ENCODE results near the gene AKIRIN2.

DNA sequence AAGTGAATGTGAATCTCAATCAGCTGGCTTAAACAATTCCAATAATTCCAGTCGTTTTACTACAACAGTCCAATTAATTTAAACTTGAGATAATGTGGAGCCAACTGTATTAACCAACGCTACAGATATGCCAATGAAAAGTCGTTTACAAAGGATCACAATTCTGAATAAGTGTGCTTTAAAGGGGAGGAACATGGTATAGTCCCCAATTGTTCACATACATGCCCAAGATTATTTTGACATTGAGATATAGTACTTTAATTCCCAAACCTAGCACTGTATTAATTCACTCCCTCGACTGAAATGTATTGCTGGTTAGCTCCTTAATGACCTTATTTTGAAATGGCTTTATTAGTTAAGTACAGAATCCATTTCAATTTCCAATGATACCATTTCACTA is 2.5 kb downstream of the AKIRIN2 start:
- TF ChIP-seq YY1 (IDR thresholded peaks at IDR 0.05): no peak
- TF ChIP-seq, protein P1, sequence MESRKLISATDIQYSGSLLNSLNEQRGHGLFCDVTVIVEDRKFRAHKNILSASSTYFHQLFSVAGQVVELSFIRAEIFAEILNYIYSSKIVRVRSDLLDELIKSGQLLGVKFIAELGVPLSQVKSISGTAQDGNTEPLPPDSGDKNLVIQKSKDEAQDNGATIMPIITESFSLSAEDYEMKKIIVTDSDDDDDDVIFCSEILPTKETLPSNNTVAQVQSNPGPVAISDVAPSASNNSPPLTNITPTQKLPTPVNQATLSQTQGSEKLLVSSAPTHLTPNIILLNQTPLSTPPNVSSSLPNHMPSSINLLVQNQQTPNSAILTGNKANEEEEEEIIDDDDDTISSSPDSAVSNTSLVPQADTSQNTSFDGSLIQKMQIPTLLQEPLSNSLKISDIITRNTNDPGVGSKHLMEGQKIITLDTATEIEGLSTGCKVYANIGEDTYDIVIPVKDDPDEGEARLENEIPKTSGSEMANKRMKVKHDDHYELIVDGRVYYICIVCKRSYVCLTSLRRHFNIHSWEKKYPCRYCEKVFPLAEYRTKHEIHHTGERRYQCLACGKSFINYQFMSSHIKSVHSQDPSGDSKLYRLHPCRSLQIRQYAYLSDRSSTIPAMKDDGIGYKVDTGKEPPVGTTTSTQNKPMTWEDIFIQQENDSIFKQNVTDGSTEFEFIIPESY (IDR thresholded peaks at IDR 0.05): no peak
- TF ChIP-seq GABPA (IDR thresholded peaks at IDR 0.05 in 1 of 2, conservative IDR thresholded peaks at IDR 0.05 in 1 of 2): no peak
- TF ChIP-seq, protein P2, sequence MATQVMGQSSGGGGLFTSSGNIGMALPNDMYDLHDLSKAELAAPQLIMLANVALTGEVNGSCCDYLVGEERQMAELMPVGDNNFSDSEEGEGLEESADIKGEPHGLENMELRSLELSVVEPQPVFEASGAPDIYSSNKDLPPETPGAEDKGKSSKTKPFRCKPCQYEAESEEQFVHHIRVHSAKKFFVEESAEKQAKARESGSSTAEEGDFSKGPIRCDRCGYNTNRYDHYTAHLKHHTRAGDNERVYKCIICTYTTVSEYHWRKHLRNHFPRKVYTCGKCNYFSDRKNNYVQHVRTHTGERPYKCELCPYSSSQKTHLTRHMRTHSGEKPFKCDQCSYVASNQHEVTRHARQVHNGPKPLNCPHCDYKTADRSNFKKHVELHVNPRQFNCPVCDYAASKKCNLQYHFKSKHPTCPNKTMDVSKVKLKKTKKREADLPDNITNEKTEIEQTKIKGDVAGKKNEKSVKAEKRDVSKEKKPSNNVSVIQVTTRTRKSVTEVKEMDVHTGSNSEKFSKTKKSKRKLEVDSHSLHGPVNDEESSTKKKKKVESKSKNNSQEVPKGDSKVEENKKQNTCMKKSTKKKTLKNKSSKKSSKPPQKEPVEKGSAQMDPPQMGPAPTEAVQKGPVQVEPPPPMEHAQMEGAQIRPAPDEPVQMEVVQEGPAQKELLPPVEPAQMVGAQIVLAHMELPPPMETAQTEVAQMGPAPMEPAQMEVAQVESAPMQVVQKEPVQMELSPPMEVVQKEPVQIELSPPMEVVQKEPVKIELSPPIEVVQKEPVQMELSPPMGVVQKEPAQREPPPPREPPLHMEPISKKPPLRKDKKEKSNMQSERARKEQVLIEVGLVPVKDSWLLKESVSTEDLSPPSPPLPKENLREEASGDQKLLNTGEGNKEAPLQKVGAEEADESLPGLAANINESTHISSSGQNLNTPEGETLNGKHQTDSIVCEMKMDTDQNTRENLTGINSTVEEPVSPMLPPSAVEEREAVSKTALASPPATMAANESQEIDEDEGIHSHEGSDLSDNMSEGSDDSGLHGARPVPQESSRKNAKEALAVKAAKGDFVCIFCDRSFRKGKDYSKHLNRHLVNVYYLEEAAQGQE (IDR thresholded peaks at IDR 0.05): no peak
